HCT116 (cell line): ENCODE data around the gene ANKRD44. TPM values are rescaled to one million over a fixed set of nuclear protein-coding genes. Genes with fewer than 3 reads are reported as not detected.

Experiments used
- ATAC-seq: fragments of 200-7000 bp; cut with Tn5 transposase; 2 replicates; pipeline ENCODE4 v1.9.1; 2020; ENCODE audit warnings: mild to moderate bottlenecking, moderate library complexity
- BruUV-seq: library from RNA; stranded (reverse); fragments of 400-500 nt; replicated peaks from 2 replicates; lab custom pipeline; 2021; lab: Mats Ljungman, UMichigan
- CTCF ChIA-PET: fragments of 300-600 bp; sonication (Branson Sonifier 250); formaldehyde crosslinking; loops from one replicate; lab custom pipeline; 2021; ENCODE audit warnings: antibody characterized with exemption; lab: Charles Lee
- POLR2A ChIA-PET: fragments of 300-600, 350-600 bp; sonication (Branson Sonifier 250); formaldehyde crosslinking; loops from one replicate; lab custom pipeline; 2021; ENCODE audit warnings: antibody characterized with exemption; lab: Charles Lee
- RAD21 ChIA-PET, 2 experiments: fragments of 300-600 bp; sonication (Branson Sonifier 250); formaldehyde crosslinking; loops; one replicate each; lab custom pipeline; 2023; ENCODE audit warnings: low total read pairs in 2 of 2; ENCODE audit not compliant: uncharacterized antibody in 2 of 2, unreplicated experiment in 2 of 2, low non-redundant PET in 1 of 2; lab: Charles Lee
- DNase-seq: peaks from one replicate; pipeline ENCODE4 v3.0.0-alpha.2; 2010; ENCODE audit warnings: low read depth, low spot score
- H2AFZ ChIP-seq: fragments of 200-600 bp; shearing (Covaris generic), sonication (generic); 2 replicates; pipeline ENCODE4 v1.6.1; 2017; ENCODE audit warnings: low read depth, mixed run types, mixed read lengths, antibody characterized with exemption, low read length; ENCODE audit not compliant: poor library complexity, severe bottlenecking
- H3K27ac ChIP-seq: 2 replicates; pipeline ENCODE4 v1.5.1; 2012; ENCODE audit warnings: low read depth, low read length
- H3K27me3 ChIP-seq: fragments of 200-600 bp; sonication (generic); 2 replicates; pipeline ENCODE4 v1.6.1; 2016; ENCODE audit warnings: mixed run types, low read length, mixed read lengths; ENCODE audit not compliant: insufficient read depth
- H3K36me3 ChIP-seq, 2 experiments: fragments of 200-500 bp in 1 of 2; fragments of 200-600 bp in 1 of 2; sonication (Bioruptor generic) in 1 of 2; sonication (generic) in 1 of 2; 2 replicates each; pipeline versions ENCODE4 v1.5.1 to v1.6.1; 2014 to 2016; ENCODE audit warnings: low read length in 2 of 2, inconsistent platforms in 1 of 2, mixed read lengths in 1 of 2, mixed run types in 1 of 2; ENCODE audit not compliant: insufficient read depth in 2 of 2, control insufficient read depth in 1 of 2
- H3K4me1 ChIP-seq, 2 experiments: fragments of 200-600 bp in 1 of 2; sonication (generic) in 1 of 2; 2 replicates each; pipeline versions ENCODE4 v1.5.1 to v1.6.1; 2012 to 2017; ENCODE audit warnings: low read length in 2 of 2, inconsistent platforms in 1 of 2, mild to moderate bottlenecking in 1 of 2, mixed read lengths in 1 of 2, mixed run types in 1 of 2, moderate library complexity in 1 of 2; ENCODE audit not compliant: insufficient read depth in 2 of 2, control insufficient read depth in 1 of 2
- H3K4me2 ChIP-seq: fragments of 200-600 bp; sonication (generic); 2 replicates; pipeline ENCODE4 v1.6.1; 2017; ENCODE audit warnings: mixed run types, low read length, mixed read lengths
- H3K4me3 ChIP-seq, 2 experiments: fragments of 200-600 bp in 1 of 2; sonication (generic) in 1 of 2; replicated peaks in 1 of 2; 2 replicates each; pipeline ENCODE4 v1.5.1; 2011 to 2016; ENCODE audit warnings: low read length in 2 of 2, control low read depth in 1 of 2, low read depth in 1 of 2, mild to moderate bottlenecking in 1 of 2, mixed read lengths in 1 of 2, mixed run types in 1 of 2
- H3K79me2 ChIP-seq: fragments of 200-600 bp; sonication (generic); 2 replicates; pipeline ENCODE4 v1.6.1; 2017; ENCODE audit warnings: mild to moderate bottlenecking, mixed run types, low read length, moderate library complexity, mixed read lengths; ENCODE audit not compliant: insufficient read depth
- H3K9ac ChIP-seq: fragments of 200-600 bp; sonication (generic); 2 replicates; pipeline ENCODE4 v1.6.1; 2016; ENCODE audit warnings: low read length, mixed read lengths
- H3K9me2 ChIP-seq: fragments of 200-600 bp; sonication (generic), shearing (Covaris generic); 2 replicates; pipeline ENCODE4 v1.6.1; 2017; ENCODE audit warnings: mixed run types, mild to moderate bottlenecking, moderate library complexity; ENCODE audit not compliant: insufficient read depth
- H3K9me3 ChIP-seq, 2 experiments: fragments of 200-500 bp in 1 of 2; fragments of 200-600 bp in 1 of 2; sonication (Bioruptor generic) in 1 of 2; sonication (generic) in 1 of 2; 2 replicates each; pipeline ENCODE4 v1.6.1; 2014 to 2017; ENCODE audit warnings: low read length in 2 of 2, mixed read lengths in 2 of 2, inconsistent platforms in 1 of 2, low read depth in 1 of 2, mild to moderate bottlenecking in 1 of 2, mixed run types in 1 of 2, moderate library complexity in 1 of 2; ENCODE audit not compliant: control insufficient read depth in 1 of 2, insufficient read depth in 1 of 2
- H4K20me1 ChIP-seq: fragments of 200-600 bp; sonication (generic), shearing (Covaris generic); 2 replicates; pipeline ENCODE4 v1.6.1; 2017; ENCODE audit warnings: mixed run types, mild to moderate bottlenecking, moderate library complexity; ENCODE audit not compliant: insufficient read depth
- CBX3 ChIP-seq: IDR thresholded peaks from 2 replicates; pipeline ENCODE4 v1.6.1; 2012; ENCODE audit warnings: low read depth
- EZH2 ChIP-seq: fragments of 200-600 bp; sonication (generic); IDR thresholded peaks from 2 replicates; pipeline ENCODE4 v1.6.1; 2017; ENCODE audit warnings: antibody characterized with exemption, mixed run types
- EZH2phosphoT487 ChIP-seq: fragments of 200-600 bp; IDR thresholded peaks from 2 replicates; pipeline ENCODE4 v1.6.1; 2018; ENCODE audit warnings: antibody characterized with exemption, borderline replicate concordance
- JUND ChIP-seq: IDR thresholded peaks from 2 replicates; pipeline ENCODE4 v1.6.1; 2012
- TCF7L2 ChIP-seq: IDR thresholded peaks from 2 replicates; pipeline ENCODE4 v1.7.0; 2011; ENCODE audit warnings: borderline replicate concordance, inconsistent platforms; ENCODE audit not compliant: insufficient read depth, insufficient read length; ENCODE audit errors: extremely low read depth
- YY1 ChIP-seq: IDR thresholded peaks from 2 replicates; pipeline ENCODE4 v1.6.1; 2011; ENCODE audit warnings: low read length, low read depth, moderate library complexity, mild to moderate bottlenecking; ENCODE audit not compliant: insufficient replicate concordance; ENCODE audit errors: extremely low read depth
- intact Hi-C: fragments of 100-400 bp; cut with micrococcal nuclease; formaldehyde crosslinking; loops from 2 replicates; pipeline ENCODE4 v1.10.0; 2022
- total RNA-seq: library from RNA; stranded (reverse); gene quantifications from one replicate; pipeline ENCODE4 v1.2.1, GENCODE V29; 2021; ENCODE audit not compliant: unreplicated experiment
- TF ChIP-seq, protein P1 (sequence below), 3 experiments: fragments of 200-600 bp in 1 of 3; sonication (generic) in 1 of 3; IDR thresholded peaks in 2 of 3; conservative IDR thresholded peaks in 1 of 3; 2 replicates each; pipeline ENCODE4 v1.5.1; 2012 to 2017; ENCODE audit warnings: low read depth in 2 of 3, low read length in 2 of 3, antibody characterized with exemption in 1 of 3, borderline replicate concordance in 1 of 3, control low read depth in 1 of 3, mild to moderate bottlenecking in 1 of 3, mixed read lengths in 1 of 3, mixed run types in 1 of 3, moderate library complexity in 1 of 3; ENCODE audit not compliant: insufficient read depth in 1 of 3

The ANKRD44 gene
- total RNA-seq, 1 experiment from 2014 or later: 2.7 TPM

DNA sequence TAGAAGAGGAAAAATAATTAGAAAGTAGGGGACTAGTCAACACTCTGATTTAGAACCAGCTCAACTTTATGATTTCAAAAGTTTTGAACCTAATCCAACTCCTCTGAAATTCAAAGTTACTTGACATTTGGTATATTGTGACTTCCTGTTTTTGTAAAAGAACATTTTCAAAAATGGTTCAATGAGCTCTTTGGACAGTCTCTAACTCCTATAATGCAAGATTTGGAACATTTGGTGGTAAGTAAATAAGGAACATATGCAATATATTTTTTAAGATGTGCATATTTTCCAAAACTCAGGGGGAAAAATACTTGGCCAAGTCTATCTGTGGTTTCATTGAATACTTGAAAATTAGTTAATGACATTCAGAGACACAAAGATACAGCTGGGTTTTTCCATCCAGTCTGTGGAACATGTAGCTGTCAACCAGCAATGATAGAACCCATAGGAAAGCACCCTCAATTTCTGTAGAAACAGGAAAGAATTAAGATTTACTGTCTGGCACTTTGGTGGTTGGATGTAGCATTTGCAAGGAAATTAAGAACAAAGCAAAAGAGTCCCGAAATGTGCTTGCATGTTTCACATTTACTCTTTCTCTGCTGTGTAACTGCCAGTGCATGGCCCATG lies 17.0 kb upstream of the ANKRD44 start:
- TF ChIP-seq YY1 (no peak), TCF7L2 (no peak), EZH2phosphoT487 (no peak), EZH2 (no peak), CBX3 (no peak), JUND (no peak)
- TF ChIP-seq, protein P1, sequence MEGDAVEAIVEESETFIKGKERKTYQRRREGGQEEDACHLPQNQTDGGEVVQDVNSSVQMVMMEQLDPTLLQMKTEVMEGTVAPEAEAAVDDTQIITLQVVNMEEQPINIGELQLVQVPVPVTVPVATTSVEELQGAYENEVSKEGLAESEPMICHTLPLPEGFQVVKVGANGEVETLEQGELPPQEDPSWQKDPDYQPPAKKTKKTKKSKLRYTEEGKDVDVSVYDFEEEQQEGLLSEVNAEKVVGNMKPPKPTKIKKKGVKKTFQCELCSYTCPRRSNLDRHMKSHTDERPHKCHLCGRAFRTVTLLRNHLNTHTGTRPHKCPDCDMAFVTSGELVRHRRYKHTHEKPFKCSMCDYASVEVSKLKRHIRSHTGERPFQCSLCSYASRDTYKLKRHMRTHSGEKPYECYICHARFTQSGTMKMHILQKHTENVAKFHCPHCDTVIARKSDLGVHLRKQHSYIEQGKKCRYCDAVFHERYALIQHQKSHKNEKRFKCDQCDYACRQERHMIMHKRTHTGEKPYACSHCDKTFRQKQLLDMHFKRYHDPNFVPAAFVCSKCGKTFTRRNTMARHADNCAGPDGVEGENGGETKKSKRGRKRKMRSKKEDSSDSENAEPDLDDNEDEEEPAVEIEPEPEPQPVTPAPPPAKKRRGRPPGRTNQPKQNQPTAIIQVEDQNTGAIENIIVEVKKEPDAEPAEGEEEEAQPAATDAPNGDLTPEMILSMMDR (IDR thresholded peaks at IDR 0.05 in 2 of 3, conservative IDR thresholded peaks at IDR 0.05 in 1 of 3; ENCODE audit: borderline replicate concordance in 1 of 3, insufficient read depth in 1 of 3, low read depth in 2 of 3, low read length in 2 of 3): no peak
- TF ChIP-seq, all 23 proteins: peak for 0
- Histone ChIP-seq H3K9me2 (no peaks in the 10 kb centered on the region), H3K4me3 (no peak overlapping the region), H3K27me3 (no peaks in the 10 kb centered on the region), H3K9ac (no peak overlapping the region), H3K79me2 (no peaks in the 10 kb centered on the region), H3K4me2 (no peak overlapping the region), H2AFZ (no peak overlapping the region), H3K27ac (no peak overlapping the region), H4K20me1 (no peaks in the 10 kb centered on the region), H3K36me3 (no peaks in the 10 kb centered on the region), H3K4me1 (no peaks in the 10 kb centered on the region), H3K9me3 (no peaks in the 10 kb centered on the region)
- intact Hi-C loops: no loop called here
- ChIA-PET CTCF (interaction anchor here (0.5 kb wide), 1 partner anchor 729 kb away, joined by 3 read pairs; no protein-coding TSS in a partner anchor), POLR2A (no interaction called here), RAD21 (no interaction called here)
- no peak for ATAC-seq
- DNase-seq: no peak
- no TSS peak for BruUV-seq
